Fibroblast of skin of back (primary cell): ENCODE measurements around the gene MLH3.

Experiments
- DNase-seq: peaks from one replicate; pipeline ENCODE4 v3.0.0-alpha.2; 2013

Gene MLH3

DNA sequence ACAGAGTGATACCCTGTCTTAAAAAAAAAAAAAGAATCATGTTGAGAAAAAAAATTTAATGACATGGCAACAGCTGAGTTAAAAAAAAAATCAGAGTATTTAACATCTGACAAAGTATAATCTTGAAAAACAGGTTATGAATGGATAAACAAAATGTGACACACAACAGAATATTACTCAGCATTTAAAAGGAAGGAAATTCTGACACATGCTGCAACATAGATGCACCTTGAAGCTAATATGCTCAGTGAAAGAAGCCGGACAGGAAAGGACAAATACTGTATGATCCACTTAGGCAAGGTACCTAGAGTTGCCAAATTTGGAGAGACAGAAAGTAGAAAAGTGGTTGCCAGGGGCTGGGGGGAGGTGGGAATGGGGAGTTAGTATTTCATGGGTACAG, 67.9 kb downstream of the MLH3 start:
- DNase-seq, result no peak

GRCh38 chr14:74982661-74983060, 68.6 kb downstream of the MLH3 start:
- DNase-seq, result no peak

DNA sequence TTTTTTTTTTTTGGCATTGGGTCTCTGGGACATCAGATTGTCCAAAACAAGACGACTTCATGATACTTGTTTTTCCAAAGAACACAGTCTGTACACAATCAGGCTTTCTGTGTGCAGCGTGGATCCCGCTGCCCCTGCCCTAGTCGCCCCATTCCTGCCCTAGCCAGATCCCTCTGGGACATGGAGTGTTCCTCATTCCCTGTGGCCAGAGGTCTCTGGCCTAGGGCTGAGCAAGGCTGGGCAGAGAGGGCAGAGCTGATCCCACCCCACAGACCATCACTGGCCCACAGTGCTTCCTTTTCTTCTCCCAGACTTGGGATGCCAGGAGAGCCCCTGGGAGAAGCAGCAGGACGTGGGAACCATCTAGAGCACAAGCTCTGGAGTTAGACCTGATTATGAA, 69.4 kb downstream of the MLH3 start:
- no peak for DNase-seq

- no peak for DNase-seq
These were observed 69.8 kb downstream of the MLH3 start for GRCh38 chr14:74981462-74981782.

DNA sequence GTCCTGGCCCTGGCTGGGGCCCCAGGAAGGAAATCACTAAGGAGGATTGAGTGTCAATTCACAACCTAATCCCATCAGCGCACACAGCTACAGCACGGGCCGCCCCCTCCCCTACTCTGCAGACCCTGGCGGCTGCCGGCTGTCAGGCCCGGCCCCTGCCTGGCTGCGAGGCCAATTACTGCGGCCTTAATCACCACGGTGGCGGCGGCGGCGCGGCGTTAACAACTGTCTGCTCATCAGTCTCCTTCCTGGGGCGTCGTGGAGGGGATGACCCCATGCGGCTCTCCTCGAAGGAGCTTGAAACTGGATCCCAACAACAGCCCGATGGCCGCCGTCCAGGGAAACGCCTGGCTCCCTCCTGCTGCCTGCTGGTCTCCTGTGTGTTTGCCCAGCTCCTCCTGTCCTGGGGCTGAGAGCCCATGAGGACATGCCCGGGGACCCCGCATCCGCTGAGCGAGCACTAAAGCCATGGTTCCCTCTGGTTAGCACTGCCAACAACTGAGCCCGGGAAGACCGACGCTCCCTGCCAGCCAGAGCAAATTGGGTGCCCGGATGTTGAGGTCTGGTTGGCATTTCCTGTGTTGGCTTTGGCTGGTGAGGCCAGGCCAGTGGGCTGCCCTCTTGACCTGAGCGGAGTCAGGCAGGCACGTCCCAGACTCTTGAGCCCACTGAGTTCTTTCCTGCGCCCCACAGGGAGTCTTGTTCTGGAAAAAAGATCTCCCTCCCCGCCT, 70.4 kb downstream of the MLH3 start:
- peak; percentile 73 for DNase-seq

DNA sequence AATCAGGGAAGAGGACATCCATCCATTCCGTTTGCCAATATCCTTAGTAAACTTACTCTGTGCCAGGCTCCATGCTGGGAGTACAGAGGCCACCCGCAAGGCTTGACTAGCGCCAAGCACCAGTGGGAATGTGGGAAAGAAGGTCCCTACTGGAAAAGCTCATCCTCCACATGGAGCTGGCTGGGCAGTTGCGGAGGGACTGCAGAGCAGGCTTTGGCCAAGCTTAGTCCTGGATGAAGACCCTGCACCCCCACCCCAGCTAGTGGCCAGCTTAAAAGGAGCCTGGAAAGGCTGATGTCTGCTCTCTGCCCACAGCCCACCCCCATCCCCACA, 70.9 kb downstream of the MLH3 start:
- DNase-seq, result peak; percentile 29

DNA sequence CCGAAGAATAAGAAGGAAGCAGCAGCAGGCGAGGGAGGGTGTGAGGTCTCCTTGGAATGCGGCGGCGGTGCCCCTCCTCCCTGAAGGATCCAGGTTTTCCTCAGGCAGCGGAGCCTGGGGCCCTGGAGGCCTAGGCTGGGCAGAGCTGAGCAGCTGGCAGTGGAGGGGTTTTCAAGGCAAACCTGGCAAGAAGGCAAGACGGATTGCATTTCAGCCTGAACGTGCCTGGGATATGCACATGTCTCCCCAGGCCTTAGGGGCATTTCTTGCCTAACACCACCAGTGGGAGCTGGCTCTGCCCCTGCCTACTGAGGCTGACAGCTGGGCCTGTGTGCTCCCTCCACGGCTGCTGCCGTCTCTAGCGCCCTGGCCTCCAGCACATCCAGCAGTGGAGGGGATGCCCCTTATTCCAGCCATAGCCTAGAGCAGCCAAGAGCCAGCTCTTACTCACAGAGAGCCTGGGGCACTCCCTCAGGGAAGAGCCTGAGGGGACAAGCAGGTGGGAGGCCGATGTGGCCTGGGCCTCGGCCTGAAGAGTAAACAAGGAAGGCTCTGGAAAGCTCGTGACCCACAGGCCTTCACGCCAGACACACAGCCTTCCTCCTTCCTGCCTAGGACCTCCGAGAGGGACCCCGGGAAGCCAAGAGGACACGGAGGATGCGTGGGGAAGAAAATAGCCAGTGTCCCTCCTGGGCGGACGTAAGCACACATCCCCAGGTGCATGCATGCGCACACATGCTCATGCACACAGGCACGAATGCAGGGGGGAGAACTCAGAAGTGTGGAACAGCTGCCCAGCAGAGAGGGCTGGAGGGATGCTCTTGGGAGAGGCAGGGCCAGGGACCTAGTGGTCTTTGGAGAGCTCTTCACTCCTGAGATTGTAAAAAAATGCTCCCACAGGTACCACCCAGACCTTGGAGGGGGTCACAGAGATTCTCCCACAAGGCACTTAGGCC, 71.5 kb downstream of the MLH3 start:
- peak; percentile 32 for DNase-seq

DNA sequence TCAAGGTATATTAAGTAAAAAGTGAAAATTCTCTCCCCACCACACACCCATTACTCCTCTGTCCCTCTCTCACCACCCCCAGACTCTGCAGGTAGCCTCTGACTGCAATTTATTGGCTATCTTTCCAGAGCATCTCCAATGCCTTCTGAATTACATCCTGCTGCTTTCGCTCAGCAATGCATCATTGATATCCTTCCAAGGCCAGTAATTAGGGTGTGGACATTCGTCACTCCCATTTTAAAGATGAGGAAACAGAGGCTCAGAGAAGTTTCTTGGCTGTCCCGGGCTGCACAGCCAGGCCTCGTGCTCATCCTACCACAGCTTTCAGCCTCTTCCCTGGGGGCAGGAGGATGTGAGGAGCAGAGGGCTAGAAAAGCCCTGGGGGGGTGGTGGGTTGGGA, 72.2 kb downstream of the MLH3 start:
- DNase-seq, result no peak

DNA sequence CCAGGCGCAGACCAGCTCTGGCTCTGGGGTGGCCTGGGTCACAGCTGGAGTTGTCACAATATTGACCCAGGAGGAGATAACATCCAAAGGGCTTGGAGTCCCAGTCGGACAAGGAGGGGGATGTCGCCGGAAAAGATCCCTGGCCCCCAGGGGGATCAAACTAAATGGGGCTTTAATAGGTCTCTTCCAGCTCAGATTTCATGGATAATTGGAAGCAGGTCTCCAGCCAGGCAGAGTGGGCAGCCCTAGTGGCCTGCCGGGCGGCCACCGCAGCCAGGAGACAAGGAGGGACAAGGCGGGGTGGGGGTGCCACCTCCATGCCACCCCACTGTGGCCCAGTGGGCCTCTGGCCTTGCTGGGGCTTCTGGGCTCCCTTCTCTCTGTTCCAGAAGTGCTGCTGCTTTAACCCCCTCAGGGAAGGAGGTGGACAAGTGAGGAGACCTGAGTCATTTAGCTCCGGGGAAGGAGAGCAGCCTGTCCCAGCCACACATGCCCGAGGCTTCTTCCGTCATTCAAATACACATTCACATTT, 72.8 kb downstream of the MLH3 start:
- DNase-seq, result peak; percentile 32

DNA sequence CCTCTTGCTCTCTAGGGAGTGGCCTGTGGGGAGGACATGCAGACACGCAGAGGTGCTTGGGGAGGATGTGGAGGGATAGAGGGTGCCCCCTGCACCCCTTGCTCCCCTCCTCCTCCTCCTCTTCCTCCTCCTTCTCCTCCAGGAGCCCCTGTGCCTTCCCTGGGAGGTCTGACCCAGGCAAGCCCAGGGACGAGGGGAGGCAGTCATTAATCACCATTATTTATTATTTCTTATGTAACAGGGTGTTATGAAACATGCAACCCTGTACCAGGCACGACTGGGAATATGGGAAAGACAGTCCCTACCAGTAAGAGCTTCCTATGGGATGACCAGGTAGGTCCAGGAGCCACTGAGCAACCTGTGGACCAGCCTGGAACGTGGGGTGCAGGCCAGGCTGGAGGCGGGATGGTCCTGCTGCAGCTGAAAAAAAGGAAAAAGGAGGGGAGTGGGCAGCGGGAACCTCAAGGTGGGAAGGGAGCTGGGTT, 73.3 kb downstream of the MLH3 start:
- no peak for DNase-seq

GRCh38 chr14:74977164-74977900, 73.9 kb downstream of the MLH3 start:
- DNase-seq, result no peak

DNA sequence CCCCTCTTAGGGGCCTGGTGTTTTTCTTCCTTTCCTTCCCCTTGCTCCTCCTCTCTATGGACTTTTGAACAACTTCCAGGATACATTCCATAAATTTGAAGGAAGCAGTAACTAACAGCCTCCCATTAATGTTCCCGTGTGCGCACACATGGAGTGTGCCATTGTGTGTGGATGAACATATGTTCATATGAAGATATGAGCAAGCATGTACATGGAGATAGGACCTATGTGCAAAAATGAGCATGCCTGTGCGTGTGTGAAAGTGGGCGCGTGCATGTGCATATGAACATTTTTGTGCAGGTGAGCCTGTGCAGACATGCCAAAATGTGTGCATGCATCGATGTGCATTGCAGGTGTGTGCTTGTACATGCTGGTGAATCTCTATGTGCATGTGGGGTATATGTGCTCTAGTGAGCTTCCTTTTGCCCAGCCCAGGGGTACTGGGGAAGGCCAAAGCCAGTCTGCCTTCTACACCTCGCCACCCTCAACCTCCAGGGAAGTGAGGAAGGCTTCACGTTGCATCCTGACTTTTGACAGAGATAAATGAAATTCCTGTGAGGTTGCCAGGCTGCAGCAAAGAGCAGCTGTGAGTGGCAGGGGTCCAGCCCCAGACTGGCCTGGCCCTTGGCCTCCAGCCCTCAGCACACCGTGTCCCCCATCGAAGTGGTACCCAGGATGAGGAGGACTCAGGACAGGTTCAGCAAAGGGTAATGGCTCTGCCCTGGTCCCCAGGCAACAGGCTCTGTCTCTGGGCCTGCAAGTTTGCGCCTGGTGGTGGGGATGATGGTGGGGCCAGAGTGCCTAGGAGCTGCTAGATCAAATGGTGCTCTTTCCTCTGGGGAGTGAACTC, 74.8 kb downstream of the MLH3 start:
- no peak for DNase-seq

DNA sequence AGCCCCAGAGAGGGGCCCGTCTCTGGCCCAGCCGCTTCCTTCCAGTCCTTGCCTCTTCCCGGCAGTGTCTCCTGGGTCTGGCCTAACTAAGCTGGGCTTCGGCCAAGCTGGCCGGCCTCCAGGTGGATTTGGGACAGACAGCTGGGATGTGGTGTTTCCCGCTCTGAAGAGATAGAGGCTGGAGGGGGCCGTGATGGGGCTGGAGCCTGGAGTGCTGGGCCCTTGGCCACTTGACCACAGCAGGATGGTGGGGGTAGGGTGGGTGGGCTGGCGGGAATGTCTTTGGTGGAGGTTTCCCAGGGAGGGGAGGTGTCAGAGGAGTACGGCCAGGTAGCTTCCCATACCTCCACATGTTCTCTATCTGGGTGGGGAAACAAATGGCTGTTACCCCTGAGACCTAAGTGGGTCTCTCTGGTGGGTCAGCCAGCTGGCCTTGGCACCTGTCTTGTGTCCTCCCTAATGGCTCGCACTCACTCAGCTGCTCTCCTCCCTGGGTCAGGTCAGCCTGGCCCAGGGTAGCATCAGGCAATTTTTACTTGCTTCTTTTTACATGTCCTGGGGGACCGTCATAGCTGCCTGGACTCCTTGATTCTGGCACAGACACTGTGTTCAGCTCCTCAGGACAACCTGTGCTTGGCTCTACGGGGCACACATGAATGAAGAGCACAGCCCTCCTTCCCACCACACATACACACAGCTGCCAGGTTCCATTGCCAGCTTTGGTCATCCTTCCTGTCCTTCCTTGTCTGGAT, 76.0 kb downstream of the MLH3 start:
- no peak for DNase-seq

DNA sequence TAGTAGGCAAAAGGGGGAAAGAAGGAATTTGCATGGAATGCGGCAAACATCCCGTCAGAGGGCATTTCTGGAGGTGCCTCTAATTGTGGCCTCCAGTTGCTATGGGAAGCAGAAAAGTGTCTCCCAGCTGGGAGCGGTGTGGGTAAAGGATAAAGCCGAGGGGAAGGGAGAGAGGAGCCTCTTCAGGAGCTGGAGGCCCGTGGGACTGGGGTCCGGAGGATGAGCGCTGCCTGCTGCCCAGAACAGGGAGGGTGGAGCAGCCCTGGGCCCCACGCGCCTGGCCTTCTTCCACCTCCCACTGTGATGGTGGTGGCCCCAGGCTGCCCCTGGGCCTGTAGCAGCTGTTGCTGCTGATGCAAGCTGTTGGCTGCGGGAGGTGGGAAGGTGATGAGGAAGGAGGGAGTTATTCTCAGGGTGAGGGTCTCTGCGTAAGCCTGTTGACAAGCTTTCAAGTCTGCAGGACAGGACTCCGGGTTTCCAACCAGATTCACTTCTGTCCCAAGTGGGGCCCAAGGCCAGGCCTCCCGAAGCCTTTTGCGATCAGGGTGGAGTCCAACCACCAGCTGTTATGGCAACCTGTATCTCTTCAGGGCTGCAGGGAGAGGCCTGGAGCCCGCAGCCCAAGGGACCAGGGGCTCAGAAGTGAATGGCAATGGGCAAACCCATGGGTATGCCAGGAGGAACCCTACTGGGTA, 76.8 kb downstream of the MLH3 start:
- no peak for DNase-seq

DNA sequence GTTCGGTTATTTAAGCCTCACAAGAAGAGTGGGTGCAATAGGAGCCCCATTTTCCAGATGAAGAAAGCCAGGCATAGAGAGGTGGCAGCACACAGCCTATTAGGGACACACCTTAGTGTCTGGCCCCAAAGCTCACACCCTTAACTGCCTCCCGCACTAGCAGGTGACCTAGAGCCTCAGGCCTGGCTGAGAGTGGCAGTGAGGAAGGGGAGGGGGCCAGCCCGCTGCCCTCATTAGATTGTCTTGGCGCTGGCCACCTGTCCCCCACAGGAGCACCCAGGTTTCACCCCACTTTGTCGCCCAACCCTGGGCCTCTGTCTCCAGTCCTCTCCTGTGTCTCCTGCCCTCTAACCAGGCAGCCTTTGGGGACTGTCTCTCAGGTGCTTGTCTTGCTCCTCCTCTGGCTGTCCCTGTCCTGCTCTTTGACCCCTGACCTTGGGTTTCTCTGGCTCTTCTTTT, 77.3 kb downstream of the MLH3 start:
- no peak for DNase-seq

DNA sequence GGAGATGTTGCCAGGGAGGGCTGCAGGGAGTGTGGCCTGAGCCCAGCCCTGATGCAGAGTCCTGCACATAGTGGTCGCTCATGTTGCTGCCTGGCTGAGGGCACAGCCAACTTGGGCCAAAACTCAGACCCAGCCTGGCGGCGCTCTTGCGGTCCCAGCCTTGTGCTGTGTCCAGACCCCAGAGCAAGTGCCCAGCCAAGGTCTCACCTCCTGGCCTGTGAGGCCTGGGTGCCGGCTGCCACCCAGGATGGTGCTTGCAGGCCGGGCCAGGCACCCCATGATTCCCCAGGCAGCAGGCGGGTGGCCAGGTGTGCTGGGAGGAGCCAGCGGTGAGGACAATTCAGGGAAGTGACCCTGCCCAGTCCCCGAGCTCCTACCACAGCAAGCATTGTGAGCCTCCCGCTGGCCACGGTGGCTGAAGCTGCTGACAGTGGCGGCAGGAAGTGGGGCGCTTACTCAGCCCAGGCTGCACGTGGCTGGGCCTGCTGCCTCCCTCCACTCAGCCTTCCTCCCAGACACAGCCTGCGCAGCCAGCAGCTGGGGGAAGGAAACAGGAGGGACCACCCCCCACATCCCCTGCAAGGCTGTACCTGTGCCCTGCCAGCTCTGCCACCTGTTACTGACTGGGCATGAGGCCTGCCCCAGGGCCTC, 78.1 kb downstream of the MLH3 start:
- DNase-seq, result peak; percentile 65

GRCh38 chr14:74968811-74969210, 82.5 kb downstream of the MLH3 start:
- DNase-seq, result no peak

DNA sequence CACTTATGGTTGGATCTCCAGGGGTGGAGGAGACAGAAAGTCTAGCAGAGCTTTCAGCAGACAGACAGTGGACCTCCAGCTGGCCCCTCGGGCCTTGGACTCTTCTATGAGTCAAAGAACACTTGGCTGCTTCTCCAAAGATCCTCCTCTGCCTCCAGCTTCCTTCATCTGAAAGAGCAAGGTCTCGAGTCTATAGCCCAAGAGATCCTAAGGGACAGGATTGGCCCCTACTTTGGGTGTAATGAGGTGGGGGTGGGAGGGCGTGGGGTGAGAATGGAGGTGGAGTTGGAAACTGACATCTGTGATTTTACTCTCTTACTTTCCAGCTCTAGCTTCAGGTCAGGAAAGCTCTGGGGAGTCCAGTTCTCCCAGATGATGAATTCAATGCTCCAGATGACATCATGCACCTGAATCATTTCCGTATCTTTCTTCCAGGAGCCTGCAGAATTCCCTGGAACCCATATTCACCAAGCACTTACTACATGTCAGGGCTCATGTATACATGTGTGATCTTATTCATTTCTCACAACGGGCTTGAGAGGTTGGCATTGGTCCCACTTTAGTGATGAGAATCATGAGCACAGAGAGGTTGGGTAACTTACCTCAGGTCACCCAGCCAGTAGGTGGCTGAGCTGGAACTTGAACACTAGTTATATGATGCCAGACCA, 85.6 kb downstream of the MLH3 start:
- peak; percentile 40 for DNase-seq

GRCh38 chr14:74964787-74965485, 86.3 kb downstream of the MLH3 start:
- peak; percentile 61 for DNase-seq
